Measurements from ENCODE around the gene COPS9. TPM values are rescaled to one million over a fixed set of nuclear protein-coding genes. Genes with fewer than 3 reads are reported as not detected.
A peak's percentile ranks its signal among the peaks of the same experiment; 100 is the strongest.

The COPS9 gene
- total and polyA plus RNA-seq, 2 experiments from 2014 or later: 91.7 to 629 TPM

DNA sequence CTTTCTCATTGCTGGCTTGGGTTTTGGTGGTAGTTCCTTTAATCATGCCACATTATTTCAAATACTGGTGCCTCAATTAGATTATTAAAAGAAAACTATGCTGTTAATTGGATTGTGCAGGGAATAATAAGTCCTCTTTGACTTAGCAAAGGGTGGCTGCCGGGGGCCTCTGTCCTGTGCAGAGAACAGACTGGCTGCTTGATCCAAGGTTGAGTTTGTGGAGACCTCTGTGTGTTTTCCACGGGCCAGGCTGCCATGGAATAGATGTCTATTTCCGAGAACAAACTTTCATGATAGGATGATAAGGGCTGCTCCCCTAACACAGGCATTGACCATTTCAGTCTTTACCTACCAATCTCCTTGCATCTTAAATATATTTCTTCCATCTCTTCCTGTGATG is 34.8 kb upstream of the COPS9 start (continued):
- no peak for TF ChIP-seq EZH2phosphoT487 (IDR thresholded peaks at IDR 0.05; ENCODE audit: unreplicated experiment)
- no peak for TF ChIP-seq ZNF331 (CRISPR knock-in tag; IDR thresholded peaks at IDR 0.05; ENCODE audit: low read depth)
- no peak for TF ChIP-seq ZNF114 (CRISPR knock-in tag; IDR thresholded peaks at IDR 0.05)
- TF ChIP-seq STAT1 (IDR thresholded peaks at IDR 0.05; ENCODE audit: unreplicated experiment): no peak

DNA sequence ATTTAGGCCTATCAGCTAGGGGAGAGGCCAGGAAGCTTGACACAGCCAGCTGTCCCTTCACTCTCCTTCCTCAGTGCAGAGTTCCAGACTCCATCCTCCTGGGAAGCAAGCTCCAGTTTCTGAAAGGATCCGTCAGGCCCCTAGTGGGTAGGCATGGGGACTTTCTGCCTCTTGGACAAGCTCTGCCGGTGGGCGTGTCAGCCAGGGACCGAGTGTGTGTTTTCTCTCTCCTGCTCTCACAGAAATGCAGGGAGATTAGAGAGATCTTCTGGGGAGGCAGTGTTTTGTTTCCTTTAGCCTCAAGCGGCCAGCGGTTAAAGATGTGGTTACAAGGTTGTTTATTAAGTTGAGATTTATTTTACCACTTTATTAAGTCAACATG is 34.2 kb upstream of the COPS9 start:
- Histone ChIP-seq H2AFZ (no peak overlapping the region), H4K20me1 (replicated peaks; ENCODE audit: insufficient read depth) (no peaks in the 10 kb centered on the region), H3K27ac (ENCODE audit: low read depth) (no peak overlapping the region), H3K36me3 (ENCODE audit: insufficient read depth) (no peaks in the 10 kb centered on the region), H3K27me3 (ENCODE audit: insufficient read depth) (no peaks in the 10 kb centered on the region), H3K4me2 (no peak overlapping the region), H3K4me3 (no peak overlapping the region), H3K9me2 (ENCODE audit: insufficient read depth) (no peaks in the 10 kb centered on the region), H3K4me1 (ENCODE audit: insufficient read depth) (no peaks in the 10 kb centered on the region), H3K79me2 (replicated peaks; ENCODE audit: insufficient read depth) (no peaks in the 10 kb centered on the region), H3F3A (replicated peaks; ENCODE audit: low read depth) (no peaks in the 10 kb centered on the region)
- no peaks in the 10 kb centered on the region for H3K4me1 Mint-ChIP-seq
- TF ChIP-seq CREB1 (CRISPR knock-in tag; IDR thresholded peaks at IDR 0.05; ENCODE audit: low read depth) (no peak), ZNF331 (CRISPR knock-in tag; IDR thresholded peaks at IDR 0.05; ENCODE audit: low read depth) (no peak), POLR2AphosphoS5 (IDR thresholded peaks at IDR 0.05; ENCODE audit: low read depth) (no peak), JUNB (IDR thresholded peaks at IDR 0.05; ENCODE audit: unreplicated experiment) (no peak)
- TF ChIP-seq, protein P1, sequence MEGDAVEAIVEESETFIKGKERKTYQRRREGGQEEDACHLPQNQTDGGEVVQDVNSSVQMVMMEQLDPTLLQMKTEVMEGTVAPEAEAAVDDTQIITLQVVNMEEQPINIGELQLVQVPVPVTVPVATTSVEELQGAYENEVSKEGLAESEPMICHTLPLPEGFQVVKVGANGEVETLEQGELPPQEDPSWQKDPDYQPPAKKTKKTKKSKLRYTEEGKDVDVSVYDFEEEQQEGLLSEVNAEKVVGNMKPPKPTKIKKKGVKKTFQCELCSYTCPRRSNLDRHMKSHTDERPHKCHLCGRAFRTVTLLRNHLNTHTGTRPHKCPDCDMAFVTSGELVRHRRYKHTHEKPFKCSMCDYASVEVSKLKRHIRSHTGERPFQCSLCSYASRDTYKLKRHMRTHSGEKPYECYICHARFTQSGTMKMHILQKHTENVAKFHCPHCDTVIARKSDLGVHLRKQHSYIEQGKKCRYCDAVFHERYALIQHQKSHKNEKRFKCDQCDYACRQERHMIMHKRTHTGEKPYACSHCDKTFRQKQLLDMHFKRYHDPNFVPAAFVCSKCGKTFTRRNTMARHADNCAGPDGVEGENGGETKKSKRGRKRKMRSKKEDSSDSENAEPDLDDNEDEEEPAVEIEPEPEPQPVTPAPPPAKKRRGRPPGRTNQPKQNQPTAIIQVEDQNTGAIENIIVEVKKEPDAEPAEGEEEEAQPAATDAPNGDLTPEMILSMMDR (conservative IDR thresholded peaks at IDR 0.05; ENCODE audit: low read depth in 2 of 2): no peak
- TF ChIP-seq, protein P2, sequence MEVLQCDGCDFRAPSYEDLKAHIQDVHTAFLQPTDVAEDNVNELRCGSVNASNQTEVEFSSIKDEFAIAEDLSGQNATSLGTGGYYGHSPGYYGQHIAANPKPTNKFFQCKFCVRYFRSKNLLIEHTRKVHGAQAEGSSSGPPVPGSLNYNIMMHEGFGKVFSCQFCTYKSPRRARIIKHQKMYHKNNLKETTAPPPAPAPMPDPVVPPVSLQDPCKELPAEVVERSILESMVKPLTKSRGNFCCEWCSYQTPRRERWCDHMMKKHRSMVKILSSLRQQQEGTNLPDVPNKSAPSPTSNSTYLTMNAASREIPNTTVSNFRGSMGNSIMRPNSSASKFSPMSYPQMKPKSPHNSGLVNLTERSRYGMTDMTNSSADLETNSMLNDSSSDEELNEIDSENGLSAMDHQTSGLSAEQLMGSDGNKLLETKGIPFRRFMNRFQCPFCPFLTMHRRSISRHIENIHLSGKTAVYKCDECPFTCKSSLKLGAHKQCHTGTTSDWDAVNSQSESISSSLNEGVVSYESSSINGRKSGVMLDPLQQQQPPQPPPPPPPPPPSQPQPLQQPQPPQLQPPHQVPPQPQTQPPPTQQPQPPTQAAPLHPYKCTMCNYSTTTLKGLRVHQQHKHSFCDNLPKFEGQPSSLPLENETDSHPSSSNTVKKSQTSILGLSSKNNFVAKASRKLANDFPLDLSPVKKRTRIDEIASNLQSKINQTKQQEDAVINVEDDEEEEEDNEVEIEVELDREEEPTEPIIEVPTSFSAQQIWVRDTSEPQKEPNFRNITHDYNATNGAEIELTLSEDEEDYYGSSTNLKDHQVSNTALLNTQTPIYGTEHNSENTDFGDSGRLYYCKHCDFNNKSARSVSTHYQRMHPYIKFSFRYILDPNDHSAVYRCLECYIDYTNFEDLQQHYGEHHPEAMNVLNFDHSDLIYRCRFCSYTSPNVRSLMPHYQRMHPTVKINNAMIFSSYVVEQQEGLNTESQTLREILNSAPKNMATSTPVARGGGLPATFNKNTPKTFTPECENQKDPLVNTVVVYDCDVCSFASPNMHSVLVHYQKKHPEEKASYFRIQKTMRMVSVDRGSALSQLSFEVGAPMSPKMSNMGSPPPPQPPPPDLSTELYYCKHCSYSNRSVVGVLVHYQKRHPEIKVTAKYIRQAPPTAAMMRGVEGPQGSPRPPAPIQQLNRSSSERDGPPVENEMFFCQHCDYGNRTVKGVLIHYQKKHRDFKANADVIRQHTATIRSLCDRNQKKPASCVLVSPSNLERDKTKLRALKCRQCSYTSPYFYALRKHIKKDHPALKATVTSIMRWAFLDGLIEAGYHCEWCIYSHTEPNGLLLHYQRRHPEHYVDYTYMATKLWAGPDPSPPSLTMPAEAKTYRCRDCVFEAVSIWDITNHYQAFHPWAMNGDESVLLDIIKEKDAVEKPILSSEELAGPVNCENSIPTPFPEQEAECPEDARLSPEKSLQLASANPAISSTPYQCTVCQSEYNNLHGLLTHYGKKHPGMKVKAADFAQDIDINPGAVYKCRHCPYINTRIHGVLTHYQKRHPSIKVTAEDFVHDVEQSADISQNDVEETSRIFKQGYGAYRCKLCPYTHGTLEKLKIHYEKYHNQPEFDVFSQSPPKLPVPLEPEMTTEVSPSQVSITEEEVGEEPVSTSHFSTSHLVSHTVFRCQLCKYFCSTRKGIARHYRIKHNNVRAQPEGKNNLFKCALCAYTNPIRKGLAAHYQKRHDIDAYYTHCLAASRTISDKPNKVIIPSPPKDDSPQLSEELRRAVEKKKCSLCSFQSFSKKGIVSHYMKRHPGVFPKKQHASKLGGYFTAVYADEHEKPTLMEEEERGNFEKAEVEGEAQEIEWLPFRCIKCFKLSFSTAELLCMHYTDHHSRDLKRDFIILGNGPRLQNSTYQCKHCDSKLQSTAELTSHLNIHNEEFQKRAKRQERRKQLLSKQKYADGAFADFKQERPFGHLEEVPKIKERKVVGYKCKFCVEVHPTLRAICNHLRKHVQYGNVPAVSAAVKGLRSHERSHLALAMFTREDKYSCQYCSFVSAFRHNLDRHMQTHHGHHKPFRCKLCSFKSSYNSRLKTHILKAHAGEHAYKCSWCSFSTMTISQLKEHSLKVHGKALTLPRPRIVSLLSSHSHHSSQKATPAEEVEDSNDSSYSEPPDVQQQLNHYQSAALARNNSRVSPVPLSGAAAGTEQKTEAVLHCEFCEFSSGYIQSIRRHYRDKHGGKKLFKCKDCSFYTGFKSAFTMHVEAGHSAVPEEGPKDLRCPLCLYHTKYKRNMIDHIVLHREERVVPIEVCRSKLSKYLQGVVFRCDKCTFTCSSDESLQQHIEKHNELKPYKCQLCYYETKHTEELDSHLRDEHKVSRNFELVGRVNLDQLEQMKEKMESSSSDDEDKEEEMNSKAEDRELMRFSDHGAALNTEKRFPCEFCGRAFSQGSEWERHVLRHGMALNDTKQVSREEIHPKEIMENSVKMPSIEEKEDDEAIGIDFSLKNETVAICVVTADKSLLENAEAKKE (CRISPR knock-in tag; IDR thresholded peaks at IDR 0.05): no peak
- H3K4me3 Mint-ChIP-seq: no peak overlapping the region
- H3K27ac Mint-ChIP-seq: no peak overlapping the region
- H3K27me3 Mint-ChIP-seq (ENCODE audit: insufficient read depth, low read depth, poor library complexity): peaks cover 2% of the 10 kb centered on the region
- H3K36me3 Mint-ChIP-seq (ENCODE audit: low read depth): no peaks in the 10 kb centered on the region
- DNase-seq (ENCODE audit: low spot score): no peak
- ATAC-seq: peak; percentile 67
- peaks cover 2% of the 10 kb centered on the region; the same call in 2 of the 3 replicates for H3K9me3 Mint-ChIP-seq

Measured in GM23338 (cell line).